RKO (cell line): ENCODE measurements around the gene NOTCH3.
A peak's percentile ranks its signal among the peaks of the same experiment; 100 is the strongest.

Experiments used
- DNase-seq: peaks from one replicate; pipeline ENCODE4 v3.0.0-alpha.2; 2016; ENCODE audit warnings: low spot score

The NOTCH3 gene

GRCh38 chr19:15200553-15201364 is at the start of gene NOTCH3:
Gene NOTCH3 (minus strand): TSS chr19:15200995. CDS start chr19:15200905, 90 bp downstream.
- no peak for DNase-seq

GRCh38 chr19:15250640-15250993 is 49.8 kb upstream of the NOTCH3 start:
- no peak for DNase-seq

GRCh38 chr19:15249972-15250639 is 49.3 kb upstream of the NOTCH3 start:
- no peak for DNase-seq

GRCh38 chr19:15249528-15249874 is 48.7 kb upstream of the NOTCH3 start:
- DNase-seq, result no peak

GRCh38 chr19:15248648-15249527 is 48.1 kb upstream of the NOTCH3 start:
- DNase-seq, result peak; percentile 35

- no peak for DNase-seq
Measured at GRCh38 chr19:15248106-15248505, 47.3 kb upstream of the NOTCH3 start.

- no peak for DNase-seq
Measured at GRCh38 chr19:15247107-15248014, 46.6 kb upstream of the NOTCH3 start.

- no peak for DNase-seq
Measured at GRCh38 chr19:15246198-15246481, 45.3 kb upstream of the NOTCH3 start.

- no peak for DNase-seq
Measured at GRCh38 chr19:15245370-15246197, 44.8 kb upstream of the NOTCH3 start.

- DNase-seq, result no peak
Measured at GRCh38 chr19:15244808-15245207, 44.0 kb upstream of the NOTCH3 start.

- no peak for DNase-seq
Measured at GRCh38 chr19:15244106-15244803, 43.5 kb upstream of the NOTCH3 start.

- no peak for DNase-seq
Measured at GRCh38 chr19:15243236-15243957, 42.6 kb upstream of the NOTCH3 start.

- no peak for DNase-seq
Measured at GRCh38 chr19:15241259-15241910, 40.6 kb upstream of the NOTCH3 start.

- no peak for DNase-seq
Measured at GRCh38 chr19:15240515-15240914, 39.7 kb upstream of the NOTCH3 start.

GRCh38 chr19:15239337-15239949 is 38.6 kb upstream of the NOTCH3 start:
- DNase-seq, result no peak

- DNase-seq, result no peak
Measured at GRCh38 chr19:15238639-15239155, 37.9 kb upstream of the NOTCH3 start.

- DNase-seq, result no peak
Measured at GRCh38 chr19:15237759-15238638, 37.2 kb upstream of the NOTCH3 start.
